K562 (cell line): ENCODE measurements around the gene CHMP2A. TPM values are rescaled to one million over a fixed set of nuclear protein-coding genes. Genes with fewer than 3 reads are reported as not detected.

Experiments used
- ATAC-seq: fragments of 200-7000 bp; cut with Tn5 transposase; 3 replicates; pipeline ENCODE4 v1.9.1; 2020; ENCODE audit warnings: moderate library complexity
- BruUV-seq: library from RNA; stranded (reverse); fragments of 400-500 nt; replicated peaks from 2 replicates; lab custom pipeline; 2021; lab: Mats Ljungman, UMichigan
- CTCF ChIA-PET: fragments of 300-600 bp; formaldehyde crosslinking; extraction: SDS; loops from one replicate; lab custom pipeline; 2021; ENCODE audit warnings: low intra/inter-chr PET ratio; lab: Yijun Ruan, JAX
- POLR2A ChIA-PET: fragments of 300-600, 350-650 bp; sonication (Branson Sonifier 250); formaldehyde crosslinking; extraction: SDS; loops from one replicate; lab custom pipeline; 2021; ENCODE audit warnings: antibody characterized with exemption, inconsistent platforms; lab: Yijun Ruan, JAX
- DNase-seq, 4 experiments: peaks; one replicate each; pipeline versions ENCODE4 v3.0.0 to v3.0.0-alpha.2; 2011 to 2018; ENCODE audit warnings: low spot score in 3 of 4, mixed read lengths in 3 of 4; ENCODE audit errors: extremely low read depth in 1 of 4
- FAIRE-seq: peaks from 2 replicates; lab custom pipeline; 2011; peaks lifted over from hg19 to GRCh38; lab: Jason Lieb, UNC
- H2AFZ ChIP-seq: 2 replicates; pipeline ENCODE4 v1.6.0; 2011; ENCODE audit warnings: low read depth, low read length, control low read depth, inconsistent platforms
- H3K27ac ChIP-seq: fragments of 200-600 bp; 3 replicates; pipeline ENCODE4 v1.8.0; 2011; ENCODE audit warnings: low read depth, mild to moderate bottlenecking, control low read depth, inconsistent platforms, low read length, moderate library complexity, mixed read lengths; ENCODE audit errors: extremely low read depth
- H3K27me3 ChIP-seq, 2 experiments: fragments of 300-600 bp in 1 of 2; 2 replicates in 1 of 2; 3 replicates in 1 of 2; pipeline versions ENCODE4 v1.6.0 to v1.8.0; 2011; ENCODE audit warnings: inconsistent platforms in 2 of 2, low read length in 2 of 2, mild to moderate bottlenecking in 1 of 2, mixed read lengths in 1 of 2, moderate library complexity in 1 of 2; ENCODE audit not compliant: control insufficient read depth in 2 of 2, insufficient read depth in 2 of 2
- H3K36me3 ChIP-seq: fragments of 300-600 bp; 3 replicates; pipeline ENCODE4 v1.8.0; 2011; ENCODE audit warnings: mild to moderate bottlenecking, low read length, inconsistent platforms; ENCODE audit not compliant: control insufficient read depth, insufficient read depth
- H3K4me1 ChIP-seq, 2 experiments: fragments of 200-600 bp in 1 of 2; replicated peaks in 1 of 2; 2 replicates in 1 of 2; 3 replicates in 1 of 2; pipeline versions ENCODE4 v1.5.1 to v1.8.0; 2011; ENCODE audit warnings: inconsistent platforms in 2 of 2, low read length in 2 of 2, mild to moderate bottlenecking in 1 of 2, mixed read lengths in 1 of 2, moderate library complexity in 1 of 2; ENCODE audit not compliant: control insufficient read depth in 2 of 2, insufficient read depth in 2 of 2
- H3K4me2 ChIP-seq: 2 replicates; pipeline ENCODE4 v1.6.1; 2011; ENCODE audit warnings: low read length, control low read depth, inconsistent platforms, mixed read lengths; ENCODE audit not compliant: insufficient read depth
- H3K4me3 ChIP-seq: fragments of 200-600 bp; sonication (generic), shearing (Covaris generic); 2 replicates; pipeline ENCODE4 v1.5.1; 2016; ENCODE audit warnings: control low read depth, inconsistent platforms
- H3K79me2 ChIP-seq: fragments of 200-600 bp; 3 replicates; pipeline ENCODE4 v1.8.0; 2011; ENCODE audit warnings: low read length, inconsistent platforms; ENCODE audit not compliant: control insufficient read depth, insufficient read depth
- H3K9ac ChIP-seq, 2 experiments: 2 replicates each; pipeline versions ENCODE4 v1.6.0 to v1.6.1; 2011; ENCODE audit warnings: low read depth in 2 of 2, low read length in 2 of 2, control low read depth in 1 of 2, inconsistent platforms in 1 of 2, mild to moderate bottlenecking in 1 of 2, mixed read lengths in 1 of 2; ENCODE audit not compliant: insufficient read depth in 1 of 2
- H3K9me1 ChIP-seq: one replicate; pipeline ENCODE4 v1.6.0; 2011; ENCODE audit warnings: inconsistent platforms, mild to moderate bottlenecking, low read length, moderate library complexity; ENCODE audit not compliant: control insufficient read depth, insufficient read depth
- H3K9me3 ChIP-seq: replicated peaks from 2 replicates; pipeline ENCODE4 v1.5.1; 2011; ENCODE audit warnings: low read depth, low read length, inconsistent platforms; ENCODE audit not compliant: control insufficient read depth, insufficient read depth
- H4K20me1 ChIP-seq: replicated peaks from 2 replicates; pipeline ENCODE4 v1.6.1; 2011; ENCODE audit warnings: low read length, inconsistent platforms, mixed read lengths; ENCODE audit not compliant: control insufficient read depth, insufficient read depth
- ATF1 ChIP-seq, 2 experiments: fragments of 450-650 bp in 1 of 2; IDR thresholded peaks; 2 replicates each; pipeline ENCODE4 v1.6.1; 2016; ENCODE audit warnings: missing compliant biosample characterization in 1 of 2, missing genetic modification characterization in 1 of 2
- CREB1 ChIP-seq, 2 experiments: sonication (generic) in 1 of 2; formaldehyde crosslinking in 1 of 2; IDR thresholded peaks; 2 replicates each; pipeline versions ENCODE4 v1.6.1 to v1.8.0; 2012 to 2022; ENCODE audit warnings: inconsistent platforms in 1 of 2, mild to moderate bottlenecking in 1 of 2, missing genetic modification reagents in 1 of 2, moderate library complexity in 1 of 2
- MAFG ChIP-seq: fragments of 450-650 bp; conservative IDR thresholded peaks from 2 replicates; pipeline ENCODE4 v1.6.1; 2016; ENCODE audit warnings: missing genetic modification characterization, missing compliant biosample characterization
- NFRKB ChIP-seq: fragments of 450-650 bp; IDR thresholded peaks from 2 replicates; pipeline ENCODE4 v1.6.1; 2016; ENCODE audit warnings: low read depth
- NR2C1 ChIP-seq, 2 experiments: fragments of 450-650 bp; IDR thresholded peaks; 2 replicates each; pipeline ENCODE4 v1.6.1; 2017; ENCODE audit warnings: mild to moderate bottlenecking in 2 of 2, antibody characterized with exemption in 1 of 2, inconsistent platforms in 1 of 2, missing compliant biosample characterization in 1 of 2, missing genetic modification characterization in 1 of 2
- NR2C2 ChIP-seq, 2 experiments: fragments of 200-800 bp in 1 of 2; sonication (Bioruptor generic) in 1 of 2; sonication (generic) in 1 of 2; formaldehyde crosslinking in 1 of 2; IDR thresholded peaks; 2 replicates each; pipeline versions ENCODE4 v1.6.1 to v1.8.0; 2016 to 2022; ENCODE audit warnings: mild to moderate bottlenecking in 1 of 2, missing compliant biosample characterization in 1 of 2, missing genetic modification characterization in 1 of 2, missing genetic modification reagents in 1 of 2
- NRF1 ChIP-seq, 2 experiments: fragments of 450-650 bp; IDR thresholded peaks in 1 of 2; conservative IDR thresholded peaks in 1 of 2; 2 replicates each; pipeline ENCODE4 v1.6.1; 2014; ENCODE audit warnings: mild to moderate bottlenecking in 2 of 2
- TCF7 ChIP-seq: sonication (generic); IDR thresholded peaks from 2 replicates; pipeline ENCODE4 v1.6.1; 2016; ENCODE audit warnings: antibody characterized with exemption, borderline replicate concordance
- TFAP4 ChIP-seq: sonication (generic); formaldehyde crosslinking; IDR thresholded peaks from 2 replicates; pipeline ENCODE4 v1.8.0; 2022; ENCODE audit warnings: missing genetic modification reagents, mild to moderate bottlenecking, moderate library complexity, borderline replicate concordance
- WGBS: fragments of 100-300 bp; shearing (Covaris generic); methylation state at CpG from one replicate; pipeline ENCODE4 v1.1.6; 2016; ENCODE audit warnings: low coverage, mixed read lengths; ENCODE audit not compliant: insufficient coverage; ENCODE audit errors: missing lambda C conversion rate; 5-methylcytosine and 5-hydroxymethylcytosine counted together
- in situ Hi-C: fragments of 300-500 bp; cut with MboI; formaldehyde crosslinking; loops from 4 replicates; pipeline ENCODE4 v1.15.0; 2018; ENCODE audit warnings: inconsistent platforms, mixed read lengths
- intact Hi-C: fragments of 100-400 bp; cut with micrococcal nuclease; formaldehyde crosslinking; loops from 2 replicates; pipeline ENCODE4 v1.14.2; 2022
- polyA plus RNA-seq, 8 experiments: library from polyadenylated mRNA; depleted of rRNA in 4 of 8; stranded (reverse) in 5 of 8; unstranded in 3 of 8; fragments of >200 nt; fragmentation: Nextera tagmentation in 2 of 8; fragmentation: Illumina TruSeq in 1 of 8; extraction: Ambion mirVana in 2 of 8; extraction: Trizol in 1 of 8; gene quantifications; 2 replicates each; pipeline versions ENCODE4 v1.2.1 to v1.2.3, GENCODE V29; 2011 to 2014; ENCODE audit warnings: inconsistent platforms in 1 of 8, missing spikeins in 1 of 8
- total RNA-seq, 7 experiments: library from RNA; depleted of rRNA in 6 of 7; stranded (reverse); fragments of >200 nt in 6 of 7; fragmentation: Illumina TruSeq in 2 of 7; extraction: Trizol in 2 of 7; gene quantifications; 2 replicates each; pipeline versions ENCODE4 v1.2.1 to v1.2.3, GENCODE V29; 2011 to 2021; ENCODE audit warnings: low replicate concordance in 1 of 7

The CHMP2A gene
- total and polyA plus RNA-seq, 9 of the 15 experiments (the other 6 are each of a cell fraction or from before 2014, with no cell fraction given): 57.6 to 159 (median 87.2) TPM

GRCh38 chr19:58510084-58510862 lies 44.6 kb downstream of the CHMP2A start:
- no TSS peak for BruUV-seq
- peak overlapping the region; percentile 66; the same call in 1 of the 2 replicates for H3K4me2 ChIP-seq
- no peak for DNase-seq
- no peak for TF ChIP-seq CREB1 (IDR thresholded peaks at IDR 0.05)
- TF ChIP-seq CREB1 (CRISPR knock-in tag; IDR thresholded peaks at IDR 0.05): 0 out of 2 replicates have a peak, but pooled peaks have one; percentile 0
- TF ChIP-seq NR2C1 (IDR thresholded peaks at IDR 0.05): no peak
- 0 out of 2 replicates have a peak, but pooled peaks have one; percentile 11 for TF ChIP-seq NR2C1 (tag; IDR thresholded peaks at IDR 0.05)
- TF ChIP-seq ATF1 (CRISPR knock-in tag; IDR thresholded peaks at IDR 0.05): no peak
- 0 out of 2 replicates have a peak, but pooled peaks have one; percentile 2 for TF ChIP-seq ATF1 (tag; IDR thresholded peaks at IDR 0.05)
- TF ChIP-seq TFAP4: peak; percentile 2; the same call in 1 of the 2 replicates
- TF ChIP-seq NFRKB: no peak
- no peak for TF ChIP-seq NR2C2 (CRISPR knock-in tag; IDR thresholded peaks at IDR 0.05)
- TF ChIP-seq NR2C2 (tag; IDR thresholded peaks at IDR 0.05): peak; percentile 36; the same call in 1 of the 2 replicates
- no peak for TF ChIP-seq MAFG (tag)
- TF ChIP-seq NRF1 (conservative IDR thresholded peaks at IDR 0.05 in 1 of 2, IDR thresholded peaks at IDR 0.05 in 1 of 2): 0 out of 4 replicates have a peak, but pooled peaks have one; percentile 15 to 49
- 0 out of 2 replicates have a peak, but pooled peaks have one; percentile 2 for TF ChIP-seq TCF7
- peaks cover 2% of the 10 kb centered on the region; the same call in 1 of the 2 replicates for H3K9me3 ChIP-seq
- no peak overlapping the region; the same call in 2 of the 3 replicates for H3K27ac ChIP-seq
- in situ Hi-C loops: no loop called here
- peak; percentile 64 for FAIRE-seq
- H4K20me1 ChIP-seq: no peaks in the 10 kb centered on the region
- CTCF ChIA-PET: no interaction called here
- peaks cover 9 to 42% of the 10 kb centered on the region in 2 experiments; a peak in 4 of 5 replicates for H3K4me1 ChIP-seq
- no peak overlapping the region for H3K4me3 ChIP-seq
- WGBS: 60% methylated on average over 7 of the region's 8 CpGs
- peak overlapping the region; percentile 70; the same call in 1 of the 2 replicates for H2AFZ ChIP-seq
- H3K27me3 ChIP-seq: no peaks in the 10 kb centered on the region
- H3K36me3 ChIP-seq: peaks cover 7% of the 10 kb centered on the region; the same call in 2 of the 3 replicates
- peaks cover 9% of the 10 kb centered on the region for H3K79me2 ChIP-seq
- ATAC-seq: no peak
- intact Hi-C loops: loop anchor here (5.0 kb wide), 1 partner anchor 328 kb away; the partner anchor contains the start of gene ZNF274
- H3K9ac ChIP-seq: peak overlapping the region in 1 of 2 experiments; percentile 75; a peak in 2 of 4 replicates
- H3K9me1 ChIP-seq: peaks cover 7% of the 10 kb centered on the region
- POLR2A ChIA-PET: interaction anchor here (0.6 to 2.7 kb wide), 2 partner anchors 10 to 44 kb away, joined by 3 to 10 read pairs; partner anchors contain the start of gene ZBTB45
